Measurements from ENCODE around the gene RENBP.

The RENBP gene

DNA sequence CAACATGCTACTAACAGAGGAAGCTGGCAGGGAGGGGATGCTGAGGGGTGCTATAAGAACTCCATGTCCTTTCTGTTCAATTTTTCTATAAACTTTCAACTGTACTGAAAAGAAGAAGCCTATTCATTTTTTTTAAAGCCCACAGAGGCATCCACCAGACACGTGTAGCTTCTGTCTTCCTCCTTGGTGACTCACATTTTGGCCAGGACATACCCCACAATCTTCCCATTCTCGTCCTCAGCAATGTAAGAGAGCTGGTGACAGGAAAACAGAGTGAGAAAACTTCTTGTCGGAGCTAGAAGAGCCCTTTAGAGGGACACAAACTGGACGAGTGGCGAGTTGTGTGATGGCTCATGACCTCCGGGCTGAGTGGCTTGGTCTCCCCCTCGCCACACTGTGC, 10.7 kb downstream of the RENBP start:
- DNase-seq (ENCODE audit: low read depth): peak; percentile 63

DNA sequence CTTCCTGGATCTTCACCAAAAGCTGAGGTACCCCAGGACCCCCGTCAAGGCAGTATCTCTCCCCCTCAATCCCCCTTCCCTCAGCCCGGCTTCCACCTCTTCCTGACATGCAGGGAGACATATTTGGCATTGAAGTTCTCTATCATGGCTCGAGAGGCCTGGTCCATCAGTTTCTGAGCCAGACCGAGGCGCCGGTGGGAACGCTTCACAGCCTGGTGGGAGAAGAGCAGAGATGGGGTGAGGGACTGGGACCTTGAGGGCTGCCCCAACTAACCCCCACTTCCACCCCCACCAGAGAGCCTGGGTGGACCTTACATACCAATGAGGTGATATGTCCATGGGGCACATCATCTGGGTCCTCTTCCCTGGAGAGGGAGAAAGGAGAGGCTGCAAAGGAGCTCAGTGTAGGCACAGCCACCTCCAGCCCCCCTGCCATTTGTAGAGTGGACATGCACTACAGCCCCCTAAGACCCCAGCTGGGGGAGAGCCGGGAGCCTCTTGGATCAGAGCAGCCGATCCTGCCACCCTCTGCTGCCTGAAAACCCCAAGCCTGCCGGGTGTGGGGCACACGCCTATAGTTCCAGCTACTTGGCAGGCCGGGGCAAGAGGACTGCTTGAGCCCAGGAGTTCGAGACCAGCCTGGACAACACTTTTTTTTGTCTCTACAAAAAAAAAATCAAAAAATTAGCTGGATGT, 12.1 kb downstream of the RENBP start:
- no peak for DNase-seq (ENCODE audit: low read depth)

DNA sequence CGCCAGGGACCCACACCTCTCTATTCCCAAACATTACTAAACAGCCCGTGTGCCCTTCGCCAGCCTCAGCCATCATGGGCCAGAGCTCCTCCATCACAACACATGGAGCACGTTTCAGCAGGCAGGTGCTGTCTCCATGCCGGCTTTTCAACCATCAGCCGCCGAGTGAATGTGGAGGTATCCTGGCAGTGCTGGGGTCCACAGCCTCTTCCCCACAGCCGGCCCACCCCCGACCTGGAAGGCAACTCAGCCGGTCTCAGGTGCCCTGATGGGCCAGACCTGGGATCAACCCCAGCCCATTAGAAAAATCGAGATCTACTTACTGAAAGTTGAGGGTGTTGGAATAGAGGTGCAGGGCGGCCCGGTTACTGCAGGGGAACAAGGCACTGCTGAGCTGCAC, 12.7 kb downstream of the RENBP start:
- DNase-seq (ENCODE audit: low read depth): no peak

DNA sequence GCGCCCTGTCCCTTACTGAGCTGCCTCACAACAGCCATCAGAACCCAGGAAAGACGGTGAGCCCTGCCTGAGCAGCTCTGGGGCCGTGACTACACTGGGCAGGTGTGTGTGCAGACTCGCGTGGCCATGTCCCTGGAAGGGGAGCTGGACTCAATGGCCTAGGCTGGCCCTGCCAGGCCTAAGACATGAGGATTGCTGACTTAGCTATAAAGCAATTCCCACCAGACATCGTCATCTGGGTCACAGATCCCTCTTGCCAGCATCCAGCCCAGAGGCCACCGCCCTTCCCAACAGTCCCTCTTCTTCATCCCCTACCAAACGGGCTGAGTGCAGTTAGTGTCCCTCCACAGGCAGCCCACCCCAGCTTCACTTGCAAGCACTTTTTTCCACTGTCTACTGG, 13.3 kb downstream of the RENBP start:
- no peak for DNase-seq (ENCODE audit: low read depth)

DNA sequence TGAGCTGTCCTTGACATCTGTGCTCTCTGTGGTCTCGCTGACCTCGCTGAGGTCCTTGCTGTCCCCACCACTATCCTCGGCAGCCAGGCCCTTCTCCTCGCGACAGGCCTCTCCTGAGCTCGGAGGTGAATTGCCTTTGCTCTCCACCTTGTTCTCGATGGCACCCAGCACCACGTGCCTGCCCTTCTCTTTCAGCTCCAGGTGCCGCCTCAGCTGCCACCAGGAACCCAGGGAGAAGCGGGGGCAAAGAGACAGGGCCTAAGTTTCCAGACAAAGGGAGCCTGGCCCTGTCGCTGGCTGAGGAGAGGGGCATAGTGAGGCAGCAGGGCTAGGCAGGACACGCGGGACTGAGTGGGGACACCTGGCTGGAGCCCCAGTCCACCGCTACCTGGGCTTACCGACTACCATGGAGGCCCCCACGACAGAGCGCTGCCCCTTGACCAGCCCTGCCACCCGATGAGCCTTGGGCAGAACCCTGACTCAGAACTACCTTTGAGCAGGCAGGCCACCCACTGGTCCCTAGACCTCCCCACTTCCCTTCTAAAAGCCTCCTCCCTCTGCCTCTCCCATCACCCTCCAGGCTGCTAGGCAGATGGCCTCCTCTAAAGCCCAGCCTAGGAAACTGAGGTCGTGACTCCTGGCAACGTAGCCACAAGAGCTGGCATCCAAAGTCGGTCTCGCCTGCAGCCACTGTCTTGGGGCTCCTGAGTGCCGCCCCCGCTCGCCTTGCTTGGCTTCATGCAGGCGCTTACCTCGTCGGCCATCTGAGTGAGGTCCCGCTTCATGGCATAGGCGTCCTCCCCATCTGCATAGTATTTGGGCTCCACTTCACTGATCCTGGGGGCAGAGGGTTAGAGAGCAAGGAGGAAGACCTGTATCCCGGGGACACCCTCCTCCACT, 14.2 kb downstream of the RENBP start:
- no peak for DNase-seq (ENCODE audit: low read depth)

DNA sequence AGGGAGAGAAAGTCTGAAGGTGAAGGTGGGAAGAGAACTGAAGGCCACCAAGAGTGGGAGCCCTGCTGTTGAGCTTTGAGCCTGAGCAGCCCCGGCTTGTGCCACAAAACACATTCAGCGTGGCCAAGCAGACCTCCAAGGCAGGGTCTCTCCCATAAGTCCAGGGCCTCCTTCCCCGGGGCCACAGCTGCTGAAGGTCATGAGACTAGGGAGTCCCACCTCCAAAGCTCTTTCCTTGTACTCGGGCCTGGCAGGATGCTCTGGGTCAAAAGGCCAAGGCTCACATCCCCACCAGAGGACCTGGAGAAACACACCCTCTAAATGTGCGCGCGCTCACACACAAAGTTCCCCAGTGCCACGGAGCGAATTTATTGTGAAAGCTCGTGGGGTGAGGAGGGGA, 14.9 kb downstream of the RENBP start:
- no peak for DNase-seq (ENCODE audit: low read depth)

DNA sequence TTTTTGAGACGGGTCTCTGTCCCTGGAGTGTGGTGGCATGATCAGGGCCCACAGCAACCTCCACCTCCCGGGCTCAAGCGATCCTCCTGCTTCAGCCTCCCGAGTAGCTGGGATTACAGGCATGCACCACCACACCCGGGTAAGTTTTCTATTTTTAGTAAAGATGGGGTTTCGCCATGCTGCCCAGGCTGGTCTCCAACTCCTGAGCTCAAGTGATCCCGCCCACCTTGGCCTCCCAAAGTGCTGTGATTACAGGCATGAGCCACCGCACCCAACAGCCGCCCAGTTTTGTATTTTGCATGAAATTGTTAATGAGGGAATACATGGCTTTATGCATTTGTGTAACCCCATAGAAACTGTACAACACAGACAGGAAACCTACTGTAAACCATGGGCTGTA, 15.6 kb downstream of the RENBP start:
- no peak for DNase-seq (ENCODE audit: low read depth)

DNA sequence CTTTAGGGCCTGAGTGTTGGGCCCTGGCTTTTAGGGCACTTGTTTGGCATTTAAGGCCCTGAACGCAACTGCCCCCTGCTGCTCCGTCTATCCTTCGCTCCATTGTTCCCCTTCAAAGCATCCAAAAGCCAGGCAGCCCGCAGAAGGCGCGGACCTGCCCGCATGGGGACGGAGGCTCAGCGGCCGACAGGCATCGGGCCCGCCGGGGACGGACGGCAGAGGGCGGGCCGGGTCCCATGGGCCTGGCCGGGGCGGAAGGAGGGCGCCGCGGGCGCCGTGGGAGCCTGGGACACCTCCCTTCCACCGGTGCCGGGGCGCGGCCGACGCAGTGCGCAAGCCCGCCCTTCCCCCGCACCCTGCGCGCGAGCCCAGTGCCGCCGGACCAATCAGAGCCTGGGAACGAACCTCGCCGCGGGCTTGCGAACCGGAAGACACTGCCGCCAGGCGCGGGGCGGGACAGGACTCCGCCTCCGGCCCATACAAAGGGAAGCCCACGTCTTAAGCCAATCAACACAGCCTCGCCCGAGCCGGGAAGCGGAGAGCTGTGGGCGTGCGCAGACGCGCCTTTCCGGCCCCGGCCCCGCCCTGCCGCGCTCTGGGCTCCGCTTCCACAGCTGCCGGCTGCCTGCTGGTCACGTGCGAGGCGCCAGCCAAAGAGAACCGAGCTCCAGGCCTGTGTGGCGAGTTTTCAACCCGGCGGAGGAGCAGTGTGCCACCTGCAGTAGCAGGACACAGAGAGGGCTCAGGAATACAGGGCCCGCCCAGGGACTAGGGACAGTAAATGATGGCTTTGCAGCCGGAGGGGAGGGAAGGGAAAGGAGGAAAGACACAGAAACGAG, 16.3 kb downstream of the RENBP start:
- DNase-seq (ENCODE audit: low read depth): peak; percentile 96

DNA sequence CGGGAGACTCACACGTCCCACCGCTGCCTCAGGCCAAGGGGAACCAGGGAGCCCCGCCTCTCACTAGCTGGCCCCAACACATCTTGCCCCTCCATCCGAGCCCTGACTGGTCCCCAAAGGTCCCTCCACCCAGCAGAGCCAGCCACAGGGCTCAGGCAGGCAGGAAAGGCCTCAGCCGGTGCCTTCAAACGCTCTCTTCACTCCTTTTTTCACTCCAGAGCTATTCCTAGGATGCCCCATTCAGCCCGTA, 16.8 kb downstream of the RENBP start:
- DNase-seq (ENCODE audit: low read depth): no peak

DNA sequence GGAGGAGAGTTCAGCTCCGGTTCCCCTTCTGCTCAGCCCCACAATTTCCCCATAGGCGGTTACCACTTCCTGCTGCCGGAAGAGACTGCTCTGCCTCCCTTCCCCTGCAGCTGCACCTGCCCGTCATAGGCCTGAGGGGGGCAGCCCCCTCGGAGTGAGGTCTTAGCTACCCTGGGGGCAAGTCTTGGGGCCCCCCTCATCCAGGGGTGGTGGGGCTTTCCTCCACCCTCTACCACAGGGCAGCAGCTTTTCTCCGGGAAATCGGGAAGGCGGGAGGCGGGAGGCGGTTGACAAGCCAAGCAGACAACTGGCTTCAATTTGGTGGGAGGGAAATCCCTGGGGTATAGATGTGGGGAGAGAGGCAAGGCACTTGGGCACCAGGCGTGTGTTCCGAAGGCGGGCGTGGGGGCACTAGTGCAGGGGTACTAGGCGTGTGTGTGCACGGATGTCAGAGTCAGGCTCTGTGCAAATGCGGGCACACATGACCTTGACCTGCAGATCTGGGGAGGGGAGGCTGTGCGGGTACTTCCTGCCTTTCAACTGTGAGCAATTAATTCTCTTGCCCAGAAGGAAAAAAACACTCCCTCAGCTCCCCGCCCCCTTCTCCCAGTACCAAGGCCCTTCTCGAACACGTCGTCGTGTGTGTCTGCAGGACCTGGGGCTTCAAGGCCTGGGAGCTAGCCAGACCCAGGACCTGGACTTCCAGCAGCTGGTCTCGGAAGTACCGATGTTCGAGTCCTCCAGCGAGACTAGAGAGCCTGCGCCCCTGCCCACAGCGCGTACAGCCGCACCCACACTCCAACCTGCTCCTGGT, 17.4 kb downstream of the RENBP start:
- DNase-seq (ENCODE audit: low read depth): peak; percentile 35

DNA sequence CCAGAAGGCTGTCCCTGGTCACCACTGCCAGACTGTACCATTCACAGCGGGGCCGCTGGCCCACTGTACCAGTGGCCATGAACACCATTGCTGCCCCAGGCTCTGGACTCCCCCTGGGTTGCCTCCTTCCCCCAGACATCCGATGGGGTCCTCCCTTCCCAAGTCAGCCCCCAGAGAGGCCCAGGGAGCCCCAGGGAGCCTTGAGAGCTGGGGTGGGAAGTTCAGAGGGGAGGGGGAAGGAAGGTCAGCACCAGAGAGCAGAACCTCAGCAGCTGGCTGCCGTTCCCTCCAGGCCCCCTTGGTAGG, 17.9 kb downstream of the RENBP start:
- no peak for DNase-seq (ENCODE audit: low read depth)

DNA sequence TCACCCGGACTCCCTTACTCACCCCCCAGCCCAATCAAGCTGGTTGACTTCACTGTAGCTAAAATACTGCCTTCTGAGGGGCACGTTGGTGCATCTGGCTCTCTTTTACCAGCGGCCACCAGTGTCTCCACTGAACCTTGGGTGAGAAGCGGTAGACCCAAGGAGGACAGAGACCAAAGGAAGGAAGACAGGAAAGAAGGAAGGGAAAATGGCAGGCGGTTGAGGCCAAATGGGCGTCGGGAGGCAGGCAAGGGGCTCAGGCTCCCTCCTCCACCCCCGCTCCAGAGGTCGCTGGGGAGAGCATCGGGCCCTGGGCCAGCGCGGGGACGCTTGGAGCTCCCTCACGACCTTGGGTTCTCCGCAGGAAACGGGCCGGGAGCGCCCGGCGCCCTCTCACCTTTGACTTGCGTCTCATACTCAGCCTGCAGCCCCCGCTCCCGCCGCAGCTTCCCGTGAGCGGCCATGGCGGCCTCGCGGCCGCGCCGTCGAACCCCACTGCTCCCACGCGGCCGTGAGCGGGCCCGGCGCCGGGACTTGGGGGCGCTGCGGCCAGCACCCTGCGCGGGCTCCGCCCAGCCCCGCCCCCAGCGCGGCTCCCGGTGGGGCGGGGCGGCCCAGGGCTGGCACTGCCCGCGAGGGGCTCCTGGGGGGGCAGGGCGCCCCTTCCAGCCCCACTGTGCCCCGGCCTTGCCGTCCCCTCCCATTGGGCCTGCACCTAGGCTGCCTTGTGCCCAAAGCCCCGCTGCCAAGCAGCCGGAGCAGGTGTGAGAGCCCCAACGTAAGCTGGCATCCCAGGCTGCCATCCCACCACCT, 18.5 kb downstream of the RENBP start, which contains the start of gene ARHGAP4:
TSS of gene ARHGAP4 (minus strand) at position 526 of the 813 bp plus-strand sequence. CDS start at position 464, 62 bp downstream.
- DNase-seq (ENCODE audit: low read depth): no peak

DNA sequence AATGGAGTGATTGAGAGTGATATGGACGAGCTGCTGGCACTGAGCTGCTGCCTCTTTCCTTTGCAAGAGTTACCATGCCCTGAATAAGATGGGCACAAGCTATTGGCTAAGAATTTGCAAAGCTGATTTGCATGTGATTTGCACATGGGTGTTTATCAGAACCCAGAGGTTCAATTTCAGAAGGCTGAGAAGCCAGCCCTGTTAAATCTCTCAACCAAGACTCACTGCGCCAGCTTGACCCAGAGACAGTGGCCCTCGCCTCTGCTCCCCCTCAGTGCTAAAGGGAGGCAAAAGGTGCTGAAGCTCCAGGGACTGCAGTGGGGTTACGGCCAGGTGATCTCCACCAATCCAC, 19.1 kb downstream of the RENBP start:
- no peak for DNase-seq (ENCODE audit: low read depth)

DNA sequence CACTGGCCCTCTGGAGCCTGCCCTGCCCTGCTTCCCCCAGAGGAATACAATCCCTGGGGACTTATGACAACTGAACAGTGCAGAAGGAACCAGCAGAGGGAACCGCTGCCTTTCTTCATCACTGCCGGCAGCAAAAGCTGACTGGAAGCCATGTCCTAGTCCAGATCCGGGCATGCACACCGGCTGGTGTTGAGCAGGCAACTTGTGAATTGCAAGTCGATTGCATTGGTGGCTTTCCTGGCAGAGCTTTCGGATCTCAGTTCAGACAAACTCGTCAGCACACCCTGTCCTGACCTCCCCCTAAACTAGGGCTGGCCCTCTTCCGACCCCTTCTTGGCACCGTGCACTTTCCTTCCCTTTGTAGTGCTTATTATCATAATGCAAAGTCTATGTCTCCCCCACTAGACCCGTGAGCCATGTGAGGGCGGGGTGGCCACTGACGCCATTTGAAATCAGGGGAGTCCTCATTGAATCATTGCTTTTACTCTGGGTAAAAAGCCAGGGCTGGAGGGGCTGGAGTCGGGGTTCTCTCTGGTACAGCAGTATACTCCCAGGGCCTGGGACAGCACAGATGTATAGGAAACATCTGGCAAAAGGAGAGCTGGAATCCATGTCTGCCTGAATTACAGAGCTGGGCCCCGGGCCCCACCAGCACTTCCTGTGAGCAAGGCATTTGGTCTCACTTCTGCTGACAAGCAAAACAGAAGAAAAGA, 20.1 kb downstream of the RENBP start:
- peak; percentile 61 for DNase-seq (ENCODE audit: low read depth)

DNA sequence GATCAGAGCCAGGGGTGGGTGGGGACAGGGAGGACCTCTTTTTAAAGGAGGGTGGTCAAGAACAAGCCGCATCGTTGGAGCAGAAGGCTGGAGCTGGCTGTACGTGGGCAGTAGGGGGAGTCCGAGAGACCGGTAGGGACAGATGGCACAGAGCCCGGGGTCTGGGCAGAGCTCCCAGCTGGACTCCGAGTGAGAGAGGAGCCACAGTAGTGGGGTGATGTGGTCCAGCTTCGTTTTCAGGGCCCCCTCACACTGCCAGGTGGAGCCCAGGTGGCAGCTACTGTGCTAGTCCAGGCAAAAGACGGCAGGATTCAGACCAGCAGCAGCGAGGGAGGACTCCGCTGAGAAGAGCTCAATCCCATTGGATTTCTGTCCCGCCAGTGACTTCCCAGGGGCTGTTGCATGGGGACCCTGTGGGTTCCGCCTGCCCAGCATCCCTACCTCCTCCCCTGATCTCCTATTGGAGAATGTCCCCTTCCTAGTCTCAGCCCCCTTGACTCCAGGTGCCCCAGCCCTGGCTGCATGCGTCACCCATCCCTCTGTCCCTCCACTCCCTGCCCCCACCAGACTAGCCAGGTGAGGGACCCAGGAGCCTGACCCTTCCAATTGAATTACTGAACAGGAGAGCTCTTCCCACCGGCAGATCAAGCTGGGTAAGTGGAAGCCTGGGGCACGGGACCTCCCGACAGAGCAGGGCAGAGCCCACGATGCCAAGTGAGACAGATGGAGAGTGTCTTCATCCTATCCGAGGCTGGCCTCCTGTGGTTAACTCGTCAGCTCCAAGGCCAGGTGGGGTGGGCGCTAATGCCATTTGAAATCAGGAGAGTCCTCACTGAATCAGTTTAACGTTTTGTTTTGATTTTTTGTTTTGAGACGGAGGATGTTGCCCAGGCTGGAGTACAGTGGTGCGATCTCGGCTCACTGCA, 21.2 kb downstream of the RENBP start:
- peak; percentile 63 for DNase-seq (ENCODE audit: low read depth)

DNA sequence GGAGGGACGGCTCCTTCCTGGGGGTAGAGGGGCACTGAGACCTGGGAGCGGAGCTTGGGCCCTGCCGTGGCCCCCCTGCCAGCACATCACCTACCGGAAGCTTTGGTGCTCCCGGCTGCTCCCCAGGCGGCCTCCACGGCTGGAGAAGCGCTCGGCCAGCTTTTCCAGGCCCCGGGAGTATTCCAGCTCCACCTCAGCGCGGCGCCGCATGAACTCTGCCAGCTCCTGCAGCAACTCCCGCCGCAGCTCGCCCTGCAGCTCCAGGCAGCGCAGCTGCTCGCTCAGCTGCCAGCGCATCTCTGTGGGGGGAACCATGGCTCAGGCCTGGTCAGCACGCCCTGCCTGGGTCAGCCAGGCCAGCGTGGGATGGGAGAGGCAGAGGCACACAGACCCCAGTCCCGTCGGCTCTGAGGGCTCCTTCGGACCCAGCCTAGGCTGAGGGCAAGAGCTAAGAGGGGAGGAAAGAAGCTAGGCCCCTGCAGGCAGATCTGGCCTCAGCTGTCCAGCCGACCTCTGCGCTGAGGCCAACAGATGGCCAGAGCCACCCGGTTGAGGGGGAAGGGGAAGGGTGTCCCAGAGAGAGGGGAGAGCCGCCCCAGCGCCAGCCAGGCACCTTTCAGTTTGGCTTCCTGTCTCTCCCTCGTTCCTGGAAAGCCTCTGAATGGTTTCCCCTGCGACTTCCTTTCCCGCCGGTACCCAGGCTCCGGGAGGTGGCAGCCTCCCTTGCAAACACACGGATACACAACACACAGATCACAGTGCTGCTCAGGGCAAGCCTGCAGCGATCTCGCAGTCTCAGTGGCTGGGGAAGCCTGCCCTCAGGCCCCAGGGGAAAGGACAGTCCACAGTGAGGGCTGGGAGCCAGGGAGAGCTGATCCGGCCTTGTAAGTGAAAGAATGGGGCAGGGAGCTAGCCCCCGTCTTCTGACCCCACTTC, 22.7 kb downstream of the RENBP start:
- DNase-seq (ENCODE audit: low read depth): no peak

DNA sequence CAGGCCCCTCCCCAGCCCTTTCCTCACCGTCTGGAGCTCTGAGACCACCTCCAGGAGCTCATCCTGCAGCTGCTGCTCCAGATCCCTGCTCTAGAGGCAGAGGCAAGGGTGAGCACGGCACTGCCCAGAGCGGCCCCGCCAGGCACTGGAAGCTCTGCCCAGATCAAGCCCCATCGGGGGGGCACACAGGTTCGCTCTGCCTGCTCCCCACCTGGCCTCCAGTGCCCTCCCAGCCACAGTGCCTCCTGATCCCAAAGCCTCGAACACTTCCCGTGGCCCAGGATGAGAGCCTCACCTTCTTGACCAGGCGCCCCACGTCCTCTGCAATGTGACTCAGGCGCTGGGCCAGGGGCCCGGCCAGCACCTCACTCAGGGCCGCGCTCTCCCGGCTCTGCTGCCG, 23.4 kb downstream of the RENBP start:
- DNase-seq (ENCODE audit: low read depth): no peak

DNA sequence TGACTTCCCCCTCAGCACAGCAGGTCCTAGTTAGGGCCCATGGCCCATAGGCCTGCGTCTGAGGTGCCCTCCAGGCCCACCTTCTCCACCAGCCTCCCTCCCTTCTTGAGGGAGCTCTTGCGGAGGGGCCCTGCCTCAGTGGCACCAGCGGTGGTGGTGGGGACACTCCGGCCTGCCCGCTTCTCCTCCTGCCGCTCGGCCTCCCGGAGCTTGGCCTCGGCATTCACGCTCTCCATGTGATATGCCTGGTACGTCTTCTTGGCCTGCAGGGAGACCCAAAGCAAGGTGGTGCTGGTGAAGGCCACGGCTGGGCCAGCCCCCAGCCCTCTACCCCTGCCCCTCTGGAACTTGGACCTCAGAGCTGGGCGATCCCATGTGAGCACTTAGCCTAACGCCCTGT, 23.9 kb downstream of the RENBP start:
- no peak for DNase-seq (ENCODE audit: low read depth)
